Left ventricle myocardium inferior (tissue), 1 donor: Measurements from ENCODE around the gene HSPB1. TPM values are rescaled to one million over a fixed set of nuclear protein-coding genes. Genes with fewer than 3 reads are reported as not detected.
"Not testable (repeated sequence)": the region's sequence is repeated elsewhere in the genome, so short reads cannot be mapped to it uniquely, and the experiment has no call there.

ENCODE experiments used
- DNase-seq: peaks from one replicate; pipeline ENCODE4 v3.0.0-alpha.2; 2020
- H3K27ac ChIP-seq: fragments of 200-600 bp; replicated peaks from 2 replicates; pipeline ENCODE4 v1.8.0; 2021
- H3K27me3 ChIP-seq: fragments of 200-600 bp; 2 replicates; pipeline ENCODE4 v1.8.0; 2021; ENCODE audit warnings: low read depth
- H3K36me3 ChIP-seq: fragments of 200-600 bp; 2 replicates; pipeline ENCODE4 v1.8.0; 2021
- H3K4me1 ChIP-seq: fragments of 200-600 bp; 2 replicates; pipeline ENCODE4 v1.8.0; 2021
- H3K4me3 ChIP-seq: fragments of 200-600 bp; 2 replicates; pipeline ENCODE4 v1.8.0; 2021; ENCODE audit warnings: mild to moderate bottlenecking, moderate library complexity
- H3K9me3 ChIP-seq: fragments of 200-600 bp; replicated peaks from 2 replicates; pipeline ENCODE4 v1.8.0; 2021
- intact Hi-C: fragments of 100-400 bp; cut with micrococcal nuclease; formaldehyde crosslinking; loops from one replicate; pipeline ENCODE4 v1.11.0; 2022
- total RNA-seq: library from RNA; stranded (reverse); fragmentation: NEBNext Ultra II Directional; extraction: Animal tissue kit (Norgen Biotek cat#: 25700); gene quantifications from one replicate; pipeline ENCODE4 v1.2.1, GENCODE V29; 2021
- TF ChIP-seq, protein P1 (sequence below): fragments of 200-600 bp; IDR thresholded peaks from 2 replicates; pipeline ENCODE4 v1.8.0; 2021; ENCODE audit warnings: antibody characterized with exemption, mild to moderate bottlenecking, borderline replicate concordance
- donor health status: DM: no; HTN: yes; CAD: no; lungs with severe emphysema.

Gene HSPB1
- total RNA-seq, 1 donor from 2014 or later: 2,037 TPM

GRCh38 chr7:76333511-76334101 is 31.1 kb downstream of the HSPB1 start:
- TF ChIP-seq, protein P1, sequence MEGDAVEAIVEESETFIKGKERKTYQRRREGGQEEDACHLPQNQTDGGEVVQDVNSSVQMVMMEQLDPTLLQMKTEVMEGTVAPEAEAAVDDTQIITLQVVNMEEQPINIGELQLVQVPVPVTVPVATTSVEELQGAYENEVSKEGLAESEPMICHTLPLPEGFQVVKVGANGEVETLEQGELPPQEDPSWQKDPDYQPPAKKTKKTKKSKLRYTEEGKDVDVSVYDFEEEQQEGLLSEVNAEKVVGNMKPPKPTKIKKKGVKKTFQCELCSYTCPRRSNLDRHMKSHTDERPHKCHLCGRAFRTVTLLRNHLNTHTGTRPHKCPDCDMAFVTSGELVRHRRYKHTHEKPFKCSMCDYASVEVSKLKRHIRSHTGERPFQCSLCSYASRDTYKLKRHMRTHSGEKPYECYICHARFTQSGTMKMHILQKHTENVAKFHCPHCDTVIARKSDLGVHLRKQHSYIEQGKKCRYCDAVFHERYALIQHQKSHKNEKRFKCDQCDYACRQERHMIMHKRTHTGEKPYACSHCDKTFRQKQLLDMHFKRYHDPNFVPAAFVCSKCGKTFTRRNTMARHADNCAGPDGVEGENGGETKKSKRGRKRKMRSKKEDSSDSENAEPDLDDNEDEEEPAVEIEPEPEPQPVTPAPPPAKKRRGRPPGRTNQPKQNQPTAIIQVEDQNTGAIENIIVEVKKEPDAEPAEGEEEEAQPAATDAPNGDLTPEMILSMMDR: no peak
- DNase-seq: peak; percentile 80
- peaks cover 16% of the 10 kb centered on the region for H3K36me3 ChIP-seq
- H3K4me3 ChIP-seq: peak overlapping the region; percentile 34
- H3K27me3 ChIP-seq: no peaks in the 10 kb centered on the region
- peaks cover 99% of the 10 kb centered on the region for H3K4me1 ChIP-seq
- intact Hi-C loops: no loop called here
- H3K27ac ChIP-seq: peak overlapping the region; percentile 90
- no peaks in the 10 kb centered on the region for H3K9me3 ChIP-seq

GRCh38 chr7:76334320-76334967 is 32.0 kb downstream of the HSPB1 start:
- no peak for DNase-seq
- Histone ChIP-seq H3K27ac (peak overlapping the region; percentile 90), H3K27me3 (no peaks in the 10 kb centered on the region), H3K4me3 (no peak overlapping the region), H3K36me3 (peaks cover 11% of the 10 kb centered on the region), H3K4me1 (peaks cover 99% of the 10 kb centered on the region), H3K9me3 (no peaks in the 10 kb centered on the region)
- TF ChIP-seq, protein P1: no peak
- intact Hi-C loops: no loop called here

DNA sequence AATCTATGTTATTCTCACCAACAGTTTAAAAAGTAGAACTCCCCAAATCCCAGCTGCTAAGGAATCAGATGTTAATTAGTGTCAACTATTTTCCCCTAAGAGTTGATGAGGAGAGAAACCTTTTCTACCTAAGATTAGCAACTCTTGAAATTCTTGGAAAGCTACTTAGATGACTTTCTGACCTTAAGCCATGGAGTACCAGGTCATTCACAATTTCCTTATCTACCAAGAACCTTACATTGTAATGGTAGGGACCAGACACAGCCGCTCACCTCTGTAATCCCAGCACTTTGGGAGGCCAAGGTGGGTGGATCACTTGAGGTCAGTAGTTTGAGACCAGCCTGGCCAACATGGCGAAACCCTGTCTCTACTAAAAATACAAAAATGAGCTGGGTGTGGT is 32.9 kb downstream of the HSPB1 start:
- intact Hi-C loops, H3K27me3 ChIP-seq, H3K36me3 ChIP-seq, H3K4me3 ChIP-seq, H3K9me3 ChIP-seq, DNase-seq: not testable (repeated sequence)
- Histone ChIP-seq H3K27ac (peak overlapping the region; percentile 90), H3K4me1 (peaks cover 100% of the 10 kb centered on the region)

DNA sequence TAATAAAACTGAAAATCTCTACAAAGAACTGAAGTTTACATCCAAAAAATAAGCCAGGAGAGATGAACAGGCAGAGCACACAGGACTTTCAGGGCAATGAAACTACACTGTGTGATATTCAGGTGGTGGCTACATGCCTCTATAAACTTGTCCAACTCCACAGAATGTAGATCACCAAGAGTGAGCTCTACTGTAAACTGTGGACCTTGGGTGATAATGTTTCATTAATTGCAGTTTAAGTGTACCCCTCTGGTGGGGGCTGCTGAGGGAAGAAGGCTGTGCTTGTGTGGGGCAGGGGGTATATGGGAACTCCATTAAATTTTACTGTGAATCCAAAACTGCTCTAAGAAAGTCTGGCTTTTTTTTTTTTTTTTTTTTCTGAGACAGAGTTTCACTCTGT is 33.6 kb downstream of the HSPB1 start:
- Histone ChIP-seq H3K27ac (peak overlapping the region; percentile 90), H3K27me3 (no peaks in the 10 kb centered on the region), H3K36me3 (peaks cover 8% of the 10 kb centered on the region), H3K4me1 (peaks cover 100% of the 10 kb centered on the region), H3K9me3 (no peaks in the 10 kb centered on the region), H3K4me3 (no peak overlapping the region)
- intact Hi-C loops: no loop called here
- TF ChIP-seq, protein P1: no peak
- no peak for DNase-seq

DNA sequence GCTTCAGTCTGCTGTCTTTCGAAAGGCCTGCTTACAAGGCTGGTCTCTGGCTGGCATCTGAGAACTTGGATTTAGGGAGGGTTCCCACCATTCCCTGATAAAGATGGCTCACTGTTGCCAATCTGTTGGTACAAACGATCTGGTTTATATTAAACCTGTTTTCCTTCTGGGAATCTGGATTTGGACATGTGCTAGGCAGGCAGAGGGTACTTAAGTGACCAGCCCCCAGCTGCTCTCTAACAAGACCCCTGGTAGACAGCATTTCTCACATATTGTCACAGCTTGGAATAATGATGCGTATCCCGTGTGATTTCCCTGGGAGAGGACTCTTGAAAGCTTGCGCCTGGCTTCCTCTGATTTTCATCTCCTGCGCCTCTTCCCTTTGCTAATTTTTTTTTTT is 34.7 kb downstream of the HSPB1 start:
- TF ChIP-seq, protein P1: no peak
- H3K27me3 ChIP-seq: no peaks in the 10 kb centered on the region
- peaks cover 100% of the 10 kb centered on the region for H3K4me1 ChIP-seq
- intact Hi-C loops: no loop called here
- H3K4me3 ChIP-seq: no peak overlapping the region
- peaks cover 8% of the 10 kb centered on the region for H3K36me3 ChIP-seq
- H3K9me3 ChIP-seq: no peaks in the 10 kb centered on the region
- no peak for DNase-seq
- H3K27ac ChIP-seq: peak overlapping the region; percentile 90
